NCI-H2196 (cell line): ENCODE data around the gene CCDC34.

Source experiments
- DNase-seq: peaks from one replicate; lab custom pipeline; 2025; ENCODE audit not compliant: unreplicated experiment; lab: John Stamatoyannopoulos, UW

Gene CCDC34

GRCh38 chr11:27292637-27293010, 70.4 kb downstream of the CCDC34 start:
- no peak for DNase-seq

- no peak for DNase-seq
Observed at GRCh38 chr11:27291954-27292636, 70.9 kb downstream of the CCDC34 start.

GRCh38 chr11:27291302-27291889, 71.6 kb downstream of the CCDC34 start:
- DNase-seq = peak; percentile 20

GRCh38 chr11:27290261-27291050, 72.6 kb downstream of the CCDC34 start:
- no peak for DNase-seq
